HG03060 (cell line): ENCODE data around the gene TIMM23.
"Not testable (repeated sequence)": the region's sequence is repeated elsewhere in the genome, so short reads cannot be mapped to it uniquely, and the experiment has no call there.

Experiments used
- ATAC-seq: cut with Tn5 transposase; IDR thresholded peaks from one replicate; pipeline ENCODE4 v1.9.1; 2021; ENCODE audit warnings: low read depth, moderate number of reproducible peaks; ENCODE audit not compliant: unreplicated experiment

The TIMM23 gene, protein sequence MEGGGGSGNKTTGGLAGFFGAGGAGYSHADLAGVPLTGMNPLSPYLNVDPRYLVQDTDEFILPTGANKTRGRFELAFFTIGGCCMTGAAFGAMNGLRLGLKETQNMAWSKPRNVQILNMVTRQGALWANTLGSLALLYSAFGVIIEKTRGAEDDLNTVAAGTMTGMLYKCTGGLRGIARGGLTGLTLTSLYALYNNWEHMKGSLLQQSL

DNA sequence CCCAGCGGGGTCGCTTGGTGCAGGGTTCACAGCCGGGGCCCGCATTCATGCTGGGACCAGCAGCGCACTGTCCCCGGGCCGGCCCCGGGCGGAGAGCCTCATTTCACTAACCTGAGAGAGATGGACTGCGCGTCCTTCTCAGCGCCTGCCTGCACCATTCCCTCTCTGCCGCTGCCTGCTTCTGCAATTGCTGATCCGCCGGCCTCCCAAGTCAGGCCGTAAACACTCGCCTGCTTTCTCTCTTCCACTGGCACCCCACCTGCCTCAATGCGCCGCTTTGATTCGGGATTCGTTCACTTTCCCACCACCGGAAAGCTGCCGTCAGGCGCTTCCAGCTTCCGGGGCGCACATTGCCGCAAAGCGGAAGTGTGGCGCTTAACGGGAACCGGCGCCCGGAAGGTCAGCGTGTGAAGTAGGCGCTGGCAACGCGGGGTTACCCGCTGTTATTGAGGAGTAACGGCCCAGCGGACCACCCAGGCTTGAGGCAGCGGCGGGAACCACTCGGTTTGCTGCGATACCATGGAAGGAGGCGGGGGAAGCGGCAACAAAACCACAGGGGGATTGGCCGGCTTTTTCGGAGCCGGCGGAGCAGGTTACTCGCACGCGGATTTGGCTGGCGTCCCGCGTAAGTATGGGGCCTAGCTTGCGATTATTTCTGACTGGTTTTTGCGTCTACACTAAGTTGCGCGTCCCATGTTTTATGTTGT is at the start of gene TIMM23:
Gene TIMM23, plus strand, starts transcription at position 384 of the 707 bp plus-strand sequence. Its CDS starts 136 bp downstream, at position 520.
- not testable (repeated sequence) for ATAC-seq

DNA sequence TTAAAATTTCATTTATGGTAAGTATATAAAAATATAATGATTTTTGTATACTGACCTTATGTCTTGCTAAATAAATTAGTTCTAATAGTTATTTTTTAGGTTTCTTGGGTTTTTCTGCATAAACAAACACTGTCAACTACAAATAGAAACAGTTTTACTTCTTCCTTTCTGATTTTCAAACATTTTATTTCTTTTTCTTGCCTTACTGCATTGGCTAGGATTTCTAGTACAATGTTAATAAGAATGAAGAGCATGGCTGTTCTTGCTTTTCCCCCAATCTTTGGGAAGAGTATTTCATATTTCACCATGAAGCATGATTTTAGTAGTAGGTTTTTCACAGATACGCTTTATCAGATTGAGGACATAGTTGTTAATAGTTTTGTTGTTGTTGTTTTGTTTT is 45.5 kb upstream of the TIMM23 start:
- not testable (repeated sequence) for ATAC-seq

DNA sequence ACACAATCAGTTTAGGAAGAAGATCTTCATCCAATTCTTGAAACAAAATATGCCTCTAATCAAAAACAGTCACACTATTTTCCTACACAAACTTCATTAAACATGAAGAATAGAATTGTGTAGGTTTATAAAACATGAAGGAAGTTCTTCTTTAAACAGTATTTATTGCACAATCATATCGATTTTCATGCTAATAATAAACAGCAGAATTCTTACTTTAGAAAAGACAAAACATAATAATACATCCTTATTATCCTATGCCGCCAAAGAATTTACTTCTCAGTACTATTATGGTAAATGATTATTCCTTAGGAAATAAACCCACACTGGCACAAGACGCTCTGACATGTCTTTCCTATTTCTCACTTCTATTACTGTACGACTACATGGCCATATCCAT is 41.0 kb upstream of the TIMM23 start:
- not testable (repeated sequence) for ATAC-seq

DNA sequence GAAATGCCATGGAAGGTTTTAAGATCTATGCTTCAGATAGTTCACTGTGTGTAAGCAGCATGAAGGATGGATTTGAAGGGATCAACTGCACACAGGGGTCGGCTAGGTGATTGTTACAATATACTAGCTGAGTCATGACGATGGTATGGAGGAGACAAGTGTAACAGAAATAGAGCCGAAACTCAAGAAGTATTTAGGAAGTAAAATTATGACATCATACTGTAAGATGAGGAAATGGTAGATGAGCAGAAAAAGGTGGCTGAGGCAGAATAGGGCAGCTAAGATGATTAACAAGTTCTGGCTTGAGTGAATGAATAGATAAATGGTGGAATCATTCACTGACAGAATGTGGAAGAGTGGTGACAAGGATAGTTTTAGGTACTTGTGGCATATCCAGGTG is 37.5 kb upstream of the TIMM23 start:
- not testable (repeated sequence) for ATAC-seq

DNA sequence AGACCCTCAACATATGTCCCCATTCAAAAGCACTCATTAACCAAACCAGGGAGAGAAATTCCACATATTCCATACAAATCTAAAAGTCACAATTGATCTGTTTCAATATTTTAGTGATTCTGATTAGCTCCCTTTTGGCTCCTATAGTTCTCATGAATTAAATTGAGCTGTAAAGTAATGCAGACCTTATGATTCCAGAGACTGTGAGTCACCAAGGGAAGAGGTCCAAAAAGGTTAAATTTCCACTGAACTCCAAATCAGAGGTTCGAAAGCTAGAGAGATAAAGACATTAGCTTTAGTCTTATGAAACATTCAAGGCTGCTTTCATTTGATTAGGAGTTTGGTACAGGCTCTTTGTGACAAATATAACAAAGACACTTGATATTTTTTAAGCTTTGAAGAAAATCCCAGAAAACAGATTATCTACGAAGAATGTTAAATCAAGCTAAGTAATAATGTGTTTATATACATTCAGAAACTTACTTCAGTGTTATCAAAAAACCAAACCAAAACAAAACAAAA is 33.1 kb upstream of the TIMM23 start:
- not testable (repeated sequence) for ATAC-seq

DNA sequence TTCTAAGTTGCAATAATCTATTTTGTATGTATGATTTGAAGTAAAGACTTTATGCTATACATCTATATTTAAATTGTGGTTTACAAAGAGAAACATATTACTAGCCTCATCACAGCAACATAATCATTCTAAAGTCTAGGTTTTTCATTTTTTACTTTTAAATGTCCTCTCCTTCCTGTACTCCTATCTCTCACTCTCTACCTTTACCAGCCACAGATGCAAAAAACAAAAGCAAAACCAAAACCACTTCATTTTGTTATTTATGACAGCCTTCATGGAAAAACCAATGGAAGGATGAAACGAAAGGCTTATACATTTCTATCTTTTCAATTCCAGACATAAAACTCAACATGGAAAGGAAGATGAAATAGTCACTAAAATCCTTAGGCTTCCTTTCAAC is 31.1 kb upstream of the TIMM23 start:
- ATAC-seq = not testable (repeated sequence)

DNA sequence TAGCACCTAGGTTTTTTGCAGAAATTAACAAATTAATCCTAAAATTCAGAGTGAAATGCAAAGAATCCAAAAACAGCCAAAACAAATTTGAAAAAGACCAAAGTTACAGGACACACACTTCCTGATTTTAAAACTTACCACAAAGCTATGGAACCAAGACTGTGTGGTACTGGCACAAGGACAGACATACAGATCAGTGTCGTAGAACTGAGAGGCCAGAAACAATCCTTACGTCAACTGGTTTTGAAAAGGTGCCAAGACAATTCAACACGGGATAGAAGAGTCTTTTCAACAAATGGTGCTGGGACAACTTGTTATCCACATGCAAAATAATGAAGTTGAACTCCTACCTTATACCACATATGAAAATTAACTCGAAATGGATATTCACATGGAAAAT is 26.8 kb upstream of the TIMM23 start:
- ATAC-seq = not testable (repeated sequence)

DNA sequence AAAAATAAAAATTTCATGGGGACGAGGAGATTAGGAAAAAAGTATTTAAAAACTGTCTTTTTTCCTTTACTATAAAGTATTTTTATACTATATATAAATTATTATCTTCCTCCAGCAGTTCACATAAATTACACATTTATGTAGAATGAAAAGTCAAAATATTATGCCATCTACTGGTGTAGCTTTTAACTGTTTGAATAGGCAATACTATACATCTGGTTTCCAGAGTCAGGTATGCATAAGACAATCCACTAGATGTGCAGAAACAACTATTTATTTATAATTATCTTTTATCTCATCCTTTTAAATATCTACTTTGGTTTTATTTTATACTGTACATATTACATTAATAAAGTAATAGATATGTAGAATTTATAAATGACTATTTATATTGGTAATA is 24.9 kb upstream of the TIMM23 start:
- not testable (repeated sequence) for ATAC-seq

DNA sequence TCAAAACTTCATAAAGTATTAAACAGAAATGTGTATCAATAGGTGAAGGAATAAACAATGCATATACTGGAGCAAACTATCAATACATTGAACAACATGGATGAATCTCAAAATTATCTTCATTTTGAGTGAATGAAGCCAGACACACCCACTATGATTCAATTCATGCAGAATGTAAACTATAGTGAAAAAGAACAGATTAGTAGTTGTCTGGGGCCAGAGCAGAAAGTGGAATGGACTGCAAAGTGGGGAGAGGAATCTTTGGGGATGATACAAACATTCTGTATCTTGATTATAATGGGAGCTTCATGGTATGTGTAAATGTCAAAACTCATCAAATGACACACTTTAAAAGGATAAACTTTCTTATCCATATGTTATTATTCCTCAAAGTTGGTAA is 23.5 kb upstream of the TIMM23 start:
- ATAC-seq = not testable (repeated sequence)

DNA sequence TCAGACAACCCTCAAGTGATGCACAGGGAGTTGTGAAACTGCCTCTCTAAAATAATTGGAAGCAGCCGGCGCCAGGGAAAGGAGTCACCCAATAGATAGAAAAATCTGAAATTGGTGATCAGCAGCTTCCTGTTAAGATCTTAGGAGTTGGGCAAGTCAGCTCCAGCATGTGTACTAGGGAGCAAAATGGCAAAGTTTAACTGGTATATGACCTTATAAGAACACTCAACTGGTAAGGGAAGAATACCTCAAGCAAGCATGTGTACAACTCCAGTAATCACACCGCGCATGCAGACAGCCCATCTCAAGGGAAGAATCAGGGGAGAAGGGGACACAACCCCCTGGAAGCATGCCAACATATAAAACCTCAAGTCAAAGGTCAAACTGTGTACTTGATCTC is 17.9 kb upstream of the TIMM23 start:
- ATAC-seq = not testable (repeated sequence)

DNA sequence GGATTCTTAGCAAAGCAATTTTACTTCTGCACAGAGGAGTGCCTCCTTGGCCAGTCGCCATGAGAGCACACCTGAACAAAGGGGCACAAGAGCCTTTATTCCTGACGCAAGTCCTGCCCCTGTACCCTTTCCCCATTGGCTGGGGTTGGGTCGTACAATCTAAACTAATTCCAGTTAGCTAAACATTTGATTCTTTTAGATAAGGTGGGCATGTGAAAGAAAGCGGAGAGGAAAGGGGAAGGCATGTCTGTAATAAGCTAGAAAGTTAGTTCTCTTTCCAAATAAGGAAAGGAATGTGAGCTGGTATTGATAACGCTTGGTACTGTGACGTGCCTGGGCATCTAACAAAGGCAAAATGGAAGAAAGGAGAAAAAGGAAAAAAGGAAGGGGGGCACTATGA is 15.7 kb upstream of the TIMM23 start:
- ATAC-seq = not testable (repeated sequence)

DNA sequence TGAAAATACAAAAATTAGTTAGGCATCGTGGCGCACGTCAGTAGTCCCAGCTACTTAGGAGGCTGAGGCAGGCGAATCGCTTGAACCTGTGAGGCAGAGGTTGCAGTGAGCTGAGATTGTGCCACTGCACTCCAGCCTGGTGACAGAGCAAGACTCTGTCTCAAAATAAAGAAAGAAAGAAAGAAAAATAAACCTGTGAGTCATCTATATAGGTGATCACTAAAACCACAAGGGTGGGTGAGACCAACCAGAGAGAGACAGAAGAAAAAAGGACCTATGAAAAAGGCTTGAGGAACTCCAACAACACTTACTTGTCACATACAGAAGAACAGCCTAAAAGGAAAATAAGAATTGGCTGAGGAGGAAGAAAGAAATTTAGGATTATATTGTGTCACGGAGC is 14.4 kb upstream of the TIMM23 start:
- not testable (repeated sequence) for ATAC-seq

DNA sequence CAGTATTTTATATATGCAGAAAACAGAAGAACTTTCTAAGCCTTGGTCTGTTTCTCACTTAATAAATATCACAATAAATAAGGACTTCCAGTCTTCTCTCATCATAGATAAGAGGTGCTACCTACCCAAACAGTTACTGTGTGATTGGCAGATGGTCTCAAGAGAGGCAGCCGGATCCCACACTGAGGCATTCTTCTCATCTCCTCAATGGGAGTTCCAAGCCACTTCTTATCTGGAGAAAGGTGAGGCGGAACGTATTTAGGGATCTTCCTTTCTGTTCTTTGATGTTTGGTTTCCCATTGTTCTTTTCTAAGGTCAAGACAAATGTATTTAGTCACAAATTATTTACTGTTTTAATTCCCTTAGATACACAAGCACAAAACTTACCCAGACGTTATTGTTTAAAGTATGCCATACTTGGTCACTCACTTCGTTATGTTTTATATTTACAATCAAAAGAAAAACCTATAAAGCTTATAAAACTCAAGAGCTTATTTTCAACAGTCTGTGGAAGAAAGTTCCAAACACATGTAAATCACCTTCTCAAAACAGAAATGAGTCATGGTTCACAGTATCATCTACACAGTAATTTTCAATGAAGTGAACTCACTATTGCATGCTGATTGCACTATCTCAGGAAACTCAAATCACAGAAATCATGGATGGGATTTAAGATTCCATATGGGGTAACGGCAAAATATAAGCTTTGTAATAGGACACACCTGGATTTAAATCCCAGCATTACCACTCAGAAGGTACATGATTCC is 9.4 kb upstream of the TIMM23 start:
- not testable (repeated sequence) for ATAC-seq

DNA sequence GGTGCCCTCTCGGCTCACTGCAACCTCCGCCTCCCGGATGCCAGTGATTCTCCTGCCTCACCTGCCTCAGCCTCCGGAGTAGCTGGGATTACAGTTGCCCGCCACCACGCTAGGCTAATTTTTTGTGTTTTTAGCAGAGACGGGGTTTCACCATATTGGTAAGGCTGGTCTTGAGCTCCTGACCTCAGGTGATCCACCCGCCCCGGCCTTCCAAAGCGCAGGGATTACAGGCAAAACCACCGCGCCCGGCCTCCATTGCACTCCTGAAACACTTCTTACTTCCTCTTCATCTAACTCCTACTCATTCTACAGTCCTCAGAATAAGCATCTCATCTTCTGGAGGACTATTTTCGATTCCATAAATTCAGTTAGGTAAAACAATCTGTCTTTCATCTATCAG is 1.3 kb upstream of the TIMM23 start:
- ATAC-seq = not testable (repeated sequence)

DNA sequence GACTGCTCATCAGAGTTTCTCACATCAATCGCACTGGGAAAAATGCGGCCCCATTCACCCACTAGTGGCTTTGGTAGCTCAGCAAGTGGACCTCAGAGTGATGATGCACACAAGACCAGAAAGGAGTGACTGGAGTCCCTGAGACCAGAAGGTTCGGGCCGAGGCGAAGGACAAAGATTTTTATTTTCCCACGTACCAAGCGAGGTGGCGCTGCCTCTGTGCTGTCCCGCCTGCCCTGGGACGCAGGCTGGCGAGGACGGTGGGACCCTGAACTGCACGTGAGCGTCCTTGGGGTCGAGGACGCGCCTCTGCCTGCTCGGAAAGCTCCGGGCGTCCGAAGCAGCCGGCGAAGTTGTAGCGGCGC is 565 bp upstream of the TIMM23 start:
- not testable (repeated sequence) for ATAC-seq

DNA sequence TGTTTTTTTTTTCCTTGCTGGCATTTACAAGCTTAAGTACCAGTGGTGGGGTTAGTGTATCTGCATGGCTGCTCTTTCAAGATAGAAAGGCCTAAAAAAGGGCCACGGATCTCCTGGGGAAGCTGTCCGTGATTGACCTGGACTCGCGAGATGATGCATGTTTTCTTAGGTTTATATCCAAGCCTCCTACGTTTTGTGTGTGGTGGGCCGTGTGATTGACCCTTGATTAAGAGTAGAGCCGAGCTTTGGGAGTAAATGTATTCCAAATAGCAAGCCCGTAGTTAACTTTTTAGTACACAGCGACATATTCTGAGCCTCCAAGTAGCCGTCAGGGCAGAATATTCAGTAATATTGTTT is 502 bp downstream of the TIMM23 start:
- ATAC-seq = not testable (repeated sequence)

DNA sequence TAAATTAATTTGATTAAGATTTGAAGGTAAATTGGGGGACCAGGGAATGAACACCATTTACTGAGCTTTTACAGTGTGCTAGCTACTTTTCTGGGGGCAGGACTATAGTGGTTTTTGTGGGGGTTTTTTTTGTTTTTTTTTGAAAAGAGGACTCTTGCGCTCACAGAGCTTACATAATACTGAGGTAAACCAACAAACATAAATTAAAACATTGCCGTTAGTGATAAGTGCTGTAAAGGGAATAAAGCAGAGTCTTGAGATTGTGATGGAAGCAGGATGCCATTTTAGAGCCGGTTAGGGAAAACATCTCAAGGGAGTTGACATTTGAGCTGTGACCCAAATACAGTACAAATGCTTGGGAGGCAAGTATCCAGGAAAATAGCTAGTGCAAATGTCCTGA is 1.8 kb downstream of the TIMM23 start:
- ATAC-seq = not testable (repeated sequence)

DNA sequence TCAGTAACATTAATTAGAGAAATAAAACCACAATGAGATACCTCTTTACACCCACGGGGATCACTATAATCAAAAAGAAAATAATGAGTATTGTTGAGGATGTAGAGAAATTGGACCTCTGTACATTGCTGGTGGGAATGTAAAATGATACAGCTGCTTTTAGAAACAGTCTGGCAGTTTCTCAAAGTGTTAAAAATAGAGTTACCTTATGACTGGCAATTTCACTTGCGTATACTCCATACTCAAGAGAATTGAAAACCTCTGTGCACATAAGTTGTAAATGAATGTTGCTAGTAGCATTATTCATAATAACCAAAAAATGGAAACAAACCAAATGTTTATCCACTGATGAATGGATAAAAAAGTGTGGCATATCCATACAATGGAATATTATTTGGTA is 6.3 kb downstream of the TIMM23 start:
- not testable (repeated sequence) for ATAC-seq

DNA sequence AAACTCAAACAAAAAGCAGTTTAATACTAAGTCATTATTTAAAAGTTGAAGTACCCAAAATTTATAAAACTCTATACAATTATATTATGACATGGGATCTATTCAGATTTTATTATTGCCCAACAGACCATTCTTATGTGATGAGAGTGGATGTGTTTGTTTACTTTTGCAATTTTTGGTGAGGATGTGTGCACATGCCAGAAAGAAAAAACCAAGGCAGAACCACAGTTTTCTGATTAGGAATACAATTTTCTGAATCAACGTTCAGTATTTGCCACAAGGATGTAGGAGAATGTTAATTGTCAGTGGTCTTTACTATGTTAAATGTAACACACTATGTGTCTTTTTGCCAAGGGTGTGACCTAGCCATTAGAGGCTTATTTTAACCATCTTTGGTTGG is 9.1 kb downstream of the TIMM23 start:
- not testable (repeated sequence) for ATAC-seq

DNA sequence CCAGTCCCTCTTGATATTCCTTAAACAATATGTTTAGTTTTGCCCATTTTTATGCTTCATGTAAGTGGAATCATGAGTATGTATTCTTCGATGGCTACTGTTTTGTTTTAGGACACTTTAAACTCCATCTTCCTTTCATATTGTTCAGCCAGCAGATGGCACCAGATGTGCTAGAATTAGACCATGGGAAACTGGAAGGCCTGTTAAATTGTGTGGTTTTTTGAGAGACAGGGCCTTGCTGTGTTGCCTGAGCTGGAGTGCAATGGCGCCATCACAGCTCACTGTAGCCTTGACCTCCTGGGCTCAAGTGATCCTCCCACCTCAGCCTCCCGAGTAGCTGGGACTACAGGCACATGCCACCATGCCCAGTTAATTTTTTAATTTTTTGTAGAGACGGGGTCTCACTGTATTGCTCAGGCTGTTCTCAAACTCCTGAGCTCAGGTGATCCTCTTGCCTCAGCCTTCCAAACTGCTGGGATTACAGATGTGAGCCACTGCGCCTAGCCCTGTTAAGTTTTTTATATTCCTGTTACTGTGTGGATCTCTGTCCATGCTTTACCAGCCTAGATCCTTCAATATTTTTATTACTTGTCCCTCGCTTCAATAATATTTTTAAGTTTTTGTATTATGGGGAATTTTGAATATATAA is 11.4 kb downstream of the TIMM23 start:
- not testable (repeated sequence) for ATAC-seq

DNA sequence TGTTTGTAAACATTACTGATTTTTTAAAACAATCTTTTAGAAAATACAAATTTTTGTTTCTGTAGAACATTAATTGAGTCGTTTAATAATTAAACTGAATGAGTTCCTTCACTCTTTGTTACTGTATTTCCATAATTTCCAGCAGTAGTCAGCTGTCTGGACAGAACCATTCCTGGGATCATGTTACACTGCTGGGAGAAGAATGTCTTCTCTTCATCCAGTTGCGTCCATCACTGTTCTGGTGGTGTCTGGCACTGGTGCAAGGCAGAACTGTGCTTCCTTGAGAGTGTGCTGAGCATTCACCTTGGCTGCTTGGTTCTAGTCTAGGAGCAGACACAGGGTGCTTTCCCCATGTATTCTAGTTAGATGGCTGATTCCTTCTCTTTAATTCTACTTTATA is 12.2 kb downstream of the TIMM23 start:
- ATAC-seq = not testable (repeated sequence)
